ENCODE results near the gene LDB1. TPM values are rescaled to one million over a fixed set of nuclear protein-coding genes. Genes with fewer than 3 reads are reported as not detected.

Gene LDB1
- polyA plus RNA-seq, 1 donor: 82.7 TPM

GRCh38 chr10:102112210-102112817, 7.9 kb downstream of the LDB1 start:
- DNase-seq: no peak

GRCh38 chr10:102111276-102111675, 8.9 kb downstream of the LDB1 start:
- DNase-seq: no peak

DNA sequence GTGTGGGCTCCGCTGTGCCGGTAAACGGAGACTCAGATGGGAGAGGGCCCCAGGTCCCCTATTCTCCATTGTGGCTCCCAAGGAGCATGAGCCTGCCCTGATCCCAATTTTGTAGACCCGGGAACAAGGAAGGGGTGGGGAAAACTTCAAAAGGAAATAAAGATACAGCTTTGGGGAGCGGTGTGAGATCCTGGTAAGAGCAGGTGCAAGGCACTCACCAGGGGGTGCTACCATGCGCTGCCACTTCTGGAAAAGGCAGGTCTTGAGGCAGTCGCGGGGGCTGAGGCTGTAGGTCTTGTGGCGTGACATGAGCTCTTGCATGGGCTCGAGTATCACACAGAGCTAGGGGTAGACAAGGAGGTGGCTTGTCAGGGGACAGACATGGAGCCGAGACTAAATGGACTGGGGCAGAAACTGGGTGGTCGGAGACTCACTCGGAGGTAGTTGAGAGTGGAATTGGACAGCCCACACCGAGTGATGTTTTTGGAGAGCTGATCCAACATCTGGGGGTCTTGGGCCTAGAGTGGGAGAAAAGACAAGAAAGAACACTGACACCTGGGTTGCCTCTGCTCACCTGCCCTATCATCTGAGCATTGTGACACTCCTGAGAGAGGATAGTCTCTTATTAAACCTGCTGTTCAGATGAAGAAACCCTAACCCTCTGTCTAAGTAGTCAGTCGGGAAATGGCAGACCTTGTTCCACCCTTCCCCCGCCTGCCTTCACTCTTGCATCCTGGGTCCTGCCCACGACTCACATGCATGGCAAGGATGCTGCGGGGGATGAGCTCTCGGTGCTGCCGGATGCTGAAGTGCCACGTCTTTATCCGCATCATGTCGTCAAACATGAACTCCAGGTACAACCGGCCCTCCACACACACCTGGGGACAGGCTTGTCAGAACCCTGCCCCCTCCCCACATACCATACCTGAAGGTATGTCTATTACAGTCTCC, 10.7 kb downstream of the LDB1 start:
- DNase-seq: no peak

DNA sequence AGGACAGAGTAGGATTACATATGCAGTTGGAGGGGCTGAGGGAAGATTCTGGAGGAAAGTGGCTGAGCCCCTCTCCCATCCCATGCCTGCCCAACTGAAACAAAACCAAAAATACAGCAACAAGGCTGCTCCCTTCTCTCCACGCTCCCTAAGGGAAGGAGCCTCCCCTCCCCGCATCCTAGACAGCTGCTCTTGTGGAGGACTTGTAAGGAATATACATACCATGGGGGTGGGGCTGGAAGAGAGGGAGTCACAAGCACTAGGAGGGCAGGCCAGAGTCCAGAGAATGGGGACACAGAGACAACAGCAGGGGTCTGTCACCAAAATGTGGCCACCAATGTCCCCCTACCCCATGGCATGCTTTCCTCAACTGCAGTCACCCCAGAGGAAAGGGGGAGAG, 13.2 kb downstream of the LDB1 start:
- no peak for DNase-seq

DNA sequence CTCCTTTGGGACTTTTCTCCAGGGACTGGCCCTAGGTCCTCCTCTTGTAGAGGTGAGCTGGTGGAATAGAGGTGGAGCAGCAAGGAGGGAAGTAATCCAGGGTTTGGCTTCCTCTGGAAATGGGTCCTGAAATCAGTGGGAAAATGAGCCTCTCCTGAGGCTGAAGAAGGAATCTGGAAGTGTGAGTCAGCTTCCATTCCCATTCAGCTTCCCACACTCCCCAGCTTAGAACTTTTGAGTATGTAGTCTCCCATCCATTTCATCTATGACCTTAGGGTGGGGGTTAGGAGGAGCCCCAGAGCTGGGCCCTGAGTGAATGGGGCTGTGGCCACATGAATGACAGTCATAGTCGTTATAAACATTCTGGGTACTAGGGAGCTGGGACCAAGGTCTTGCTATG, 17.7 kb downstream of the LDB1 start:
- DNase-seq: no peak

GRCh38 chr10:102101152-102101551, 19.0 kb downstream of the LDB1 start:
- no peak for DNase-seq

- no peak for DNase-seq
Measured at GRCh38 chr10:102096449-102096848, 23.7 kb downstream of the LDB1 start.

GRCh38 chr10:102090772-102091171, 29.4 kb downstream of the LDB1 start:
- no peak for DNase-seq

DNA sequence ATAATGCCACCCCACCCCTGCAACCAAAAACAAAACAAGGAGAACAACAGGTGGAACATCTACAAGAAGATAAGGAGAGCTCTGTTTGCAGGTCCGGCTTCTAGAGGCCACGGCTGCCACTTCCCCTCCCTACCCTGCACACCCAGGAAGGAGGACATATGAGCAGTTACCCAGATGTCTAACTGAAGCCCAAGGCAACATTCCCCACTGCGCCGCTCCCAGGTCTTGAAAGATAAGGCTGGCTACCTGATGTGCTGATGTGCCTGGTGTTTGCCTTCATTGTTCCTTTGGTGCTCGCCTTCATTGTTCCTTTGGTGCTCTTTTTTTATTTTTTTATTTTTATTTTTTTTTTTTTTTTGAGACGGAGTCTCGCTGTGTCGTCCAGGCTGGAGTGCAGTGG, 34.0 kb downstream of the LDB1 start:
- no peak for DNase-seq

DNA sequence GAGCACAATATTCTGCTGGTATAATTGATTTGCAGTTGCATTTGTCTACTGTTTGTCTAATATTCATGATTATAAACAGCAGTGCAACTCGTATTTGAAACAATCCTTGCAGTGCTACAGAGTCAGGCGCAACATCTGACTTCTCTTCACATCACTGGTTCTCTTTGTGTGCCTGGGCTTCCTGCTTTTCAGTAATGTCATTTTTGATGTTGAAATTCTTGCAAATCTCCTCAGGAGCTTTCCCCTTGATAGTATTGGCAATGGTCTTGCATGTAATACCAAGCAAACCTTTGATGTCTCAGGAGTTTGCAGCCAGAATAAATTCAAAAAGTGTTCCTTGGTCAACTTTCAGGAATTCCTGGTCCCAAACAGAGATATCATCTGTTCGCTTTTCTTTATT, 34.8 kb downstream of the LDB1 start:
- DNase-seq: no peak

GRCh38 chr10:102083541-102083940, 36.6 kb downstream of the LDB1 start:
- DNase-seq: no peak

DNA sequence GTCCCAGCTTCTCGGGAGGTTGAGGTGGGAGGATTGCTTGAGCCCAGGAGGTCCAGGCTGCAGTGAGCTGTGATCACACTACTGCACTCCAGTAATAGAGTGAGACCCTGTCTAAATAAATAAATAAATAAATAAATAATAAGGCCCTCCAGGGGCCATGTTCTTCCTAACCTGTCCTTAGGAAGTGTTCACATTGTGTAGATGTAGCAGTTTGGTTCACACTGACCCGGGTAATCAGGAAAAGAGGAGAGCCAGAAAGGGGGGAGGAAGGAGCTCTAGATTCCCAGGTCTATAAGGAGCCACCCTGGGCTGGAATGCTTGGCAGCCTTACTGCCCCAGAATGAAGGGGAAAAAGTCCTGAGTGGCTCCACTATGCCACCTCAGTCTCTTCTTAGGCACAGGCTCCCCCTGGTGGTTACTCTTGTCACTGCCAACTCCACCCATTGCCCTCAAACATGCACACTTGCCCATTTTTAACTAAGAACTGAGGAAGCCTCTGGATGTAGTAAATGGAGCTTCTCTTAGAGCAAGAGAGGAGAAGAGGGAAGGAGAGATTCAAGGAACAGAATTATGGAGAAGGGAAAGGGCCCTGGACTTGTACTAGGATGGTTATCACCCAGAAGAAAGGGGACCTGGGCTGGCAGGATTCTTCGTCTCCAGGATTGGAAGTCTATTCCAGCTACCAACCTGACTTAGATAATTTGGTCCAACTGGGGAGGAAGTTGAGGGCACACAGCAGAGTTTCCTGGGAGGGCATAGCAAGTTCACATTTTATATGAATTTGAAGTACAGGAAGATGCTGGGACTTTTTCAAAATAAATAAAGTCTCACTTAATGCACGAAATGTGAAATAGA, 47.3 kb downstream of the LDB1 start:
- peak; percentile 66 for DNase-seq

DNA sequence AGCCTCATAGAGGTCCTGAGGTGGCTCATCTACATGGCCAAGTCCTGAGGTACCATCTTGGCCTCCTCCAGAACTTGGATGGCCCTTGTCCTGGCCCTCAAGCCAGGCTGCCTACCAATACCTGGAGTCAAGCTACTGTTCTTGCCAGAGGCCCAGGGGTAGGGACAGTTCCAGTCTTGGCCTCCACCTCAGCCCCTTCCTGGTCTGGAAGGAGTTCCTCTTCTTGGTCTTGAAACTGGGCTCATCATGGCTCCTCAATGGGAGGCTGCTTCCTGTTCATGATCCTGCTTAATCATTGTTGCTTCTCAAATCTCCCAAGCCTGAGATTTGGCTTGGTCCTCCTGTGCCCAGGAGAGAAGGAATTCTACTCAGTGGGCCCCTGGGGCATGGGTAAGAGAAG, 51.1 kb downstream of the LDB1 start:
- DNase-seq: no peak

DNA sequence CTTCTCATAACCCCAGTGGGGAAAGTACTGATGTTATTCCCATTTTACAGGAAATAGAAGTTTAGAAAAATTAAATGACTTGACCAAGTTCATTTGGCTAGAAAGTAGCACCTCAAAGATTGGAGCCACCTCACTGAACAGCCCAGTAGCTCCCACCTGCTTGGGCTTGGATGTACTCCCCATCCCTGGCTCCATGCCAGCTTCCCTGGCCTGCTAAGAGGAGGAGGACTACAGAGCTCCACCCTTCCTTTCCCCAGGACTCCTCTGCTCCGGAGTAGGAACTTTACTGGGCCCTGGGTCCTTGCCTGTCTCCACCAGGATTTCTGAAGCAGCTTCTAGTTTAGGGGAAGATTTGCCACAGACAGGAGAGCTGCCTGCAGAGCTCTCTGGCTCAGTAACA, 52.0 kb downstream of the LDB1 start:
- DNase-seq: no peak

DNA sequence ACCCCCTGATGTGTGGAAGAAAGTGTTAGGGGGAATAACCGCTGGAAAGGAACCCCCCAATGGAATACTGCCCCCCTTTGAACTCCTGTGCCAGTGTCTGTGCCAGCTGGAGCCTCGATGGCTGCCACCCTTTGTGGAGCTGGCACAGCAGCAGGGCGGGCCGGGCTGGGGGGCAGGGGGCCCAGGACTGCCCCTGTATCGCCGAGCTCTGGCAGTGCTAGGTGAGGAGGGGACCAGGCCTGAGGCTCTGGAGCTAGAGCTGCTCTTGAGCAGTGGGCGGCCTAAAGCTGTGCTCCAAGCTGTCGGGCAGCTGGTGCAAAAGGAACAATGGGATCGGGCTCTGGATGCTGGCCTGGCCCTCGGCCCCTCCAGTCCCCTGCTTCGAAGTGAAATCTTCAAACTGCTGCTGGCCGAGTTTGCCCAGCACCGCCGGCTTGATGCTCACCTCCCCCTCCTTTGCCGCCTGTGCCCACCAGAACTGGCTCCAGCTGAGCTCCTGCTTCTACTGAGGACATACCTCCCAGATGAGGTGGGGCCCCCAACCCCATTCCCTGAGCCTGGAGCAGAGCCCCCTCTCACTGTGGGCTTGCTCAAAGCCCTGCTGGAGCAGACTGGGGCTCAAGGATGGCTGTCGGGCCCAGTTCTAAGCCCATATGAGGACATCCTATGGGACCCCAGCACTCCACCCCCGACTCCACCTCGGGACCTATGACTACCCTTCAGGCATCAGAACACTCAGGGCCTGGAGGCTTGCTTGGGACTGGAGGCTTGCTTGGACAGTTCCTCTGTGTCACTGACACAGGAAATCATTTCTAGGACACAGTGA, 52.9 kb downstream of the LDB1 start:
- DNase-seq: no peak

DNA sequence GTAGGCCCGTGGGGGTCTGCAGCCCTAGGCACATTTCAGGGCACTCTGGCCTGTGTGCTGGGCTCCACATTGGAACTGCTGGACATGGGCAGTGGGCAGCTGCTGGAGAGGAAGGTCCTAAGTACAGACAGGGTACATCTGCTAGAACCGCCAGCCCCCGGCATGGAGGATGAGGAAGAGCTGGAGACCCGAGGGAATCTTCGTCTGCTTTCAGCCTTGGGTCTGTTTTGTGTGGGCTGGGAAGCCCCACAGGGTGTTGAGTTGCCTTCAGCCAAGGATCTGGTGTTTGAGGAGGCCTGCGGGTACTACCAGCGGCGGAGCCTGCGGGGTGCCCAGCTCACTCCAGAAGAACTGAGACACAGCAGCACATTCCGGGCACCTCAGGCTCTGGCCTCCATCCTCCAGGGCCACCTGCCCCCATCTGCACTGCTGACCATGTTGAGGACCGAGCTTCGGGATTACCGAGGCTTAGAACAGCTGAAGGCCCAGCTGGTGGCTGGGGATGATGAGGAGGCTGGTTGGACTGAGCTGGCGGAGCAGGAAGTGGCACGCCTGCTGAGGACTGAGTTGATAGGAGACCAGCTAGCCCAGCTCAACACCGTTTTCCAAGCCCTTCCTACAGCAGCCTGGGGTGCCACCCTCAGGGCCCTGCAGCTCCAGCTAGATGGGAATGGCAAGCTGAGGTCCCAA, 53.6 kb downstream of the LDB1 start:
- no peak for DNase-seq

- peak; percentile 20 for DNase-seq
Measured at GRCh38 chr10:102065561-102066398, 54.4 kb downstream of the LDB1 start.

GRCh38 chr10:102064868-102065560, 55.2 kb downstream of the LDB1 start, which contains the start of gene HPS6:
HPS6 (plus strand) TSS chr10:102065349; CDS start chr10:102065475, 126 bp downstream.
- peak; percentile 85 for DNase-seq

DNA sequence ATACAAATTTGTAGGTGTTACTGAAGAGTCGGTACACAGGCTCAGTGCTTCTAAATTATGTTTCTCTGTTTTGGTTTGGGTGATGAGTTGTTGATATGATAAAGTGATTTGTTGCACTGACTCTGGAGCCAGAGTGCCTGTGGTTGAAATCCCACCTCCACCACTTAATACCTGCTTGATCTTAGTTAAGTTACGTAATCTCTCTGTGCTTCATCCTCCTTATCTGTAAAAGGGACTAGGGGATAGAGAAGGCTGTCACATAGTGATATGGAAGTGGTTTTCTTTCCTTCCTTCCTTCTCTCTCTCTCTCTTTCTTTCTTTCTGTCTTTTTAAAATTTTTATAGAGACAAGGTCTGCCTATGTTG, 55.7 kb downstream of the LDB1 start:
- DNase-seq: no peak

GRCh38 chr10:102059987-102060386, 60.2 kb downstream of the LDB1 start:
- no peak for DNase-seq

Measured in hindlimb muscle (tissue), 1 donor.